Suprapubic skin (tissue), 3 donors: ENCODE results near the gene FOXP4.

ENCODE experiments used
- POLR2A ChIP-seq, 2 donors: fragments of 450-650 bp; IDR thresholded peaks; one replicate each; pipeline ENCODE4 v1.6.1; 2017; ENCODE audit warnings: antibody characterized with exemption in 2 of 2, mild to moderate bottlenecking in 2 of 2, moderate library complexity in 2 of 2
- TF ChIP-seq, protein P1 (sequence below), 2 donors: fragments of 200-600 bp in 1 of 2; fragments of 450-650 bp in 1 of 2; sonication (generic) in 1 of 2; IDR thresholded peaks; one replicate each; pipeline ENCODE4 v1.5.1; 2016 to 2019; ENCODE audit warnings: antibody characterized with exemption in 2 of 2, mild to moderate bottlenecking in 1 of 2, moderate library complexity in 1 of 2

DNA sequence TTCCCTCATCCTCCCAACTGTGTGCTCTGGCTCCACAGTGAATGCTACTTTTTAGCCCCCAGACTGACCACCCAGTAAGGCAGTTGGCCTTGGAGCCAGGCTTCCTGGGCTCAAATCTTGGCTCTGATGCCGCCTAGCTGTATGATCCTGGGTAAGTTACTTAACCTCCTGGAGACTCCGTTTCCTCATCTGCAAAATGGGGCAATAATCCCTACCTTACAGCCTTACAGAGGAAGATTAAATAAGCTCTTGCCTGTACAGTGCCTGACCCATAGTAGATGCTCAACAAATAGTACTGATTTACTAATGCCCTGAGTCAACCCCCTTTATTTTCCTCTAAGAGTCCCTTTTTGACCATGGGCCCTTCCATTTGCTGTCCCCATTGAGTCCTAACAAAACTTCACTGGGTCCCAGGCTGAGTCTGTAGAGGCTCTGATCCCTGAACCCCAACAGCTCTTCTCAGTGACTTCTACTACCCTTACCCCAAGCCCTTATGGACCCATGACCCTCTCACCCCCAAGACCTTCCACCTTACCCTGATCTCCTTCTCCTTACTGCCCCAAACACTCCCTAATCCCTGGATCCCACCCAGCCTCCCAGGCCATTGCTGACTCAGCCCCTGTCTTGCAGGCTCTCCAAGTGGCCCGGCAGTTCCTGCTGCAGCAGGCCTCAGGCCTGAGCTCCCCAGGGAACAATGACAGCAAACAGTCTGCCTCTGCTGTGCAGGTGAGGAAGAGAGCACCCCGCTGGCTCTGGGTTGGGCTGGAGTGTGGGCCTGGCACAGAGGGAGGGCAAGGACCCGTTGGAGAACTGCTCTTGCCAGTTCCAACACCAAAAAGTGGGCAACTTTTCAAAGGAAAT lies 31.4 kb downstream of the FOXP4 start:
- TF ChIP-seq, protein P1, sequence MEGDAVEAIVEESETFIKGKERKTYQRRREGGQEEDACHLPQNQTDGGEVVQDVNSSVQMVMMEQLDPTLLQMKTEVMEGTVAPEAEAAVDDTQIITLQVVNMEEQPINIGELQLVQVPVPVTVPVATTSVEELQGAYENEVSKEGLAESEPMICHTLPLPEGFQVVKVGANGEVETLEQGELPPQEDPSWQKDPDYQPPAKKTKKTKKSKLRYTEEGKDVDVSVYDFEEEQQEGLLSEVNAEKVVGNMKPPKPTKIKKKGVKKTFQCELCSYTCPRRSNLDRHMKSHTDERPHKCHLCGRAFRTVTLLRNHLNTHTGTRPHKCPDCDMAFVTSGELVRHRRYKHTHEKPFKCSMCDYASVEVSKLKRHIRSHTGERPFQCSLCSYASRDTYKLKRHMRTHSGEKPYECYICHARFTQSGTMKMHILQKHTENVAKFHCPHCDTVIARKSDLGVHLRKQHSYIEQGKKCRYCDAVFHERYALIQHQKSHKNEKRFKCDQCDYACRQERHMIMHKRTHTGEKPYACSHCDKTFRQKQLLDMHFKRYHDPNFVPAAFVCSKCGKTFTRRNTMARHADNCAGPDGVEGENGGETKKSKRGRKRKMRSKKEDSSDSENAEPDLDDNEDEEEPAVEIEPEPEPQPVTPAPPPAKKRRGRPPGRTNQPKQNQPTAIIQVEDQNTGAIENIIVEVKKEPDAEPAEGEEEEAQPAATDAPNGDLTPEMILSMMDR (IDR thresholded peaks at IDR 0.05), result no peak
- TF ChIP-seq POLR2A (IDR thresholded peaks at IDR 0.05), result no peak
